Fibroblast of gingiva (primary cell): ENCODE measurements around the gene POLD4.

ENCODE experiments used
- DNase-seq: peaks from one replicate; pipeline ENCODE4 v3.0.0-alpha.2; 2011; ENCODE audit warnings: low read depth

POLD4 gene

DNA sequence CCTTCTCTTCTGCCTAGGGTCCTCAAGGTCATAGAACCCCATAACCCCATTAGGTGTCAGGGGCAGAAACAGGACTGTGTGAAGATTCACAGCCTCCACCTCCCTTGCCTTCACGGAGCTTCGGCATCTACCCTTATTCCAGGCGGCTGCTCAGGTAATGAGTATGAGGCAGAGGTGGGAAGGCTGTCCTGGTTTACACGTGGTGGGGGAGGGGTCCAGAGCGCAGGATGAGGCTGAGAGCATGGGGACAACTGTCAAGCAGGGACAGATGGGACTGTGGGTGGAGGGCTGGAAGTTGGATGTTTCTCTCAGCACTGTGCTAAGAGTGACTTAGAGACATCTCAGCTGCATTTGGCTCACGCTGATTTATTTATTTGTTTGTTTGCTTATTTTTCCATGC lies 34.2 kb upstream of the POLD4 start:
- DNase-seq, result no peak

GRCh38 chr11:67387069-67387468 lies 33.7 kb upstream of the POLD4 start:
- DNase-seq, result no peak

- peak; percentile 59 for DNase-seq
These were observed 31.6 kb upstream of the POLD4 start for GRCh38 chr11:67384851-67385366.

GRCh38 chr11:67382276-67383136 lies 29.2 kb upstream of the POLD4 start:
- DNase-seq, result peak; percentile 58

DNA sequence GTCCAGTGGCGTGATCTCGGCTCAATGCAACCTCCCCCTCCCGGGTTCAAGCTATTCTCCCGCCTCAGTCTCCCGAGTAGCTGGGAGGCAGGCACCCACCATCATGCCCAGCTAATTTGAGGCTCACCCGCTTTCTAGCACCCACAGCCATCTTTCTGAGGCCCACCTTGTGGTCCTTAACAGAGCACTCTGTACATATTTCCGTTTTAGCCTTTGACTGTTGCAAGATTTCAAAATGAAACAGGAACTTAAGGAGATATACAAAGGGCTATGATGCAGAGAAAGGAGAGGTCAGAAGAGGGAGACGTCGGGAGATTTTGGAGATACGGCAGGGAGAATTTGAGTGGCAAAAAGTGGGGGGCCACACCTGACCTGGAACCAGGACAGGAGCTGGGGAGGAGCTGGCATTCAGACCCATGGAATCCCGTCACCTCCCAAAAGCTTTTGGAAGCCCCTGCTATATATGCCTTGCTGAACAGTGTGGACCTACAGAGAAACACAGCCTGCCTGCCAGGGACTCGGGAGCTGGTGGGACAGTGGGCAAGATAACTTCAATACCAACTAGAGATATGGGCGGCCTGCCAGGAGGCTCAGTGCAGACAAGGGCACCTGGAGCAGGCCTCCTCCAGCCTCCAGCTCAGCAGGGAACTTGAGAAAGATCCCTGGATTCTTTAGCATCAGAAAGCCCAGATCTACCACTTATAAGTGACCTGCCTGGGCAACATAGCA lies 28.1 kb upstream of the POLD4 start:
- DNase-seq, result no peak

DNA sequence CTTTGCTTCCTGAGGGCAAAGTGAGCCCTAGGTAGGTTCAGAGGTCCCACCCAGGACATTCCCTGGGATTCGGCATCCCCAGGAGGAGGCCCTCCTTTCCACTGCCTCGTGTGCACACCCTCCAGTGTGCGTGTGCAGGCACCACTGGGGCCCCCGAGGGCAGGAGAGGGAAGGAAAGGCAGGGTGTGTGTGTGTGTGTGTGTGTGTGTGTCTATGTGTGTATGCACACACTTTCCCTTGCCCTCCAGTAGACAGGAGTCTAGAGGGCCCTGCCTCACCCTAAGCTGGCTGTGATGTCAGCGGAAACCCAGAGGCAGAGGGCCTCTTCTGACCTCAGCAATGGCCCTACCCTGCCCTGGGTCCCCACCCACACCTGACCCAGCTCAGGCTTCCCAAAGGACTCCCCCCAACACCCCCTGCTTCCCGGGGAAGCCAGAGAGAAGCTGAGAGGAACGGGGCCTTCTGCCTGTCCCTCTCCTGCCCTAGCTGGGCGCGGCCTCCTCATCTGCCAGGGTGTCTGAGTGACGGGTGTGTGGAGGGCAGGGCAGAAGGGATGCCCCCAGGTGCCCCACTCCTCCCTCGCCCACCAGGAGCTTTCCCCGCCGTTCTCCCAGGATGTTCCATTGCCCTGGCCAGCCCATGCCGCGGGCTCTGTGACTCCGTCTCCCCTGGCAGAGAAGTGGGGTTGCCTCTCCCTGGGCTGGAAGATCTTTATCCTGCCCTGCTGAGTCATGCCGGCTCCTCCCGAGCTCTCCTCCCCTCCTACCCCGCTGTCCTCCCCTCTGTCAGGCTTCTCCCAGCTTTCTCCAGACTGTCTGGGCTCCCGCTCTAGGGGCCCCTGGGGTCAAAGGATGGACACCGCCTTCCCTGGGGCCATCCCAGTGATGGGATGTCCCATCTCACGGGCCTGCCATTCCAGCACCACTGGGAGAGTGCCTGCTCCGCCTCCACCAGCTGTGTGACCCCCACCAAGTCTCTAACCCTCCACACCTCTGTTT lies 26.0 kb upstream of the POLD4 start:
- DNase-seq, result peak; percentile 50

DNA sequence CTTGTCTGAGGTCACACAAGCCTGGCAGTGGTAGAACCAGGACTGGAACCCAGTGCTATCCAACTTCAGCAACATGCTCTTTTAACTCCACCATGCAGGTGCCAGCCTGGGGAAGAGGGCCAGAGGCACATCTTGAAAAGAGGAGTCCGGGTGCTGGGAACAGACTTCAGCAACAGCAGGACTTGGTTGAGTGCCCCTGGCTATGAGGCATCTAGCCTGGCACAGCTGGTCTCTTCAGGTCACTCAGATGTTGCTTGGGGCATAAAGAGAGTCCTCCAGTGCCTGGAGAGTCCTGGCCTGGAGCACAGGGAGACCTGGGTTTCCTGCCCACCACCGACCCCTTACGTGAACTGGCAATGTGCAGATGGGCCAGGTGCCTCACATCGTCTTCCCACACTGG lies 25.2 kb upstream of the POLD4 start:
- no peak for DNase-seq

- no peak for DNase-seq
These were observed 23.8 kb upstream of the POLD4 start for GRCh38 chr11:67376873-67377808.

GRCh38 chr11:67376063-67376820 lies 22.9 kb upstream of the POLD4 start:
- DNase-seq, result no peak

GRCh38 chr11:67375320-67376055 lies 22.1 kb upstream of the POLD4 start:
- DNase-seq, result no peak

GRCh38 chr11:67374571-67375281 lies 21.4 kb upstream of the POLD4 start:
- DNase-seq, result no peak

- DNase-seq, result peak; percentile 99
These were observed 20.6 kb upstream of the POLD4 start for GRCh38 chr11:67373648-67374570.

DNA sequence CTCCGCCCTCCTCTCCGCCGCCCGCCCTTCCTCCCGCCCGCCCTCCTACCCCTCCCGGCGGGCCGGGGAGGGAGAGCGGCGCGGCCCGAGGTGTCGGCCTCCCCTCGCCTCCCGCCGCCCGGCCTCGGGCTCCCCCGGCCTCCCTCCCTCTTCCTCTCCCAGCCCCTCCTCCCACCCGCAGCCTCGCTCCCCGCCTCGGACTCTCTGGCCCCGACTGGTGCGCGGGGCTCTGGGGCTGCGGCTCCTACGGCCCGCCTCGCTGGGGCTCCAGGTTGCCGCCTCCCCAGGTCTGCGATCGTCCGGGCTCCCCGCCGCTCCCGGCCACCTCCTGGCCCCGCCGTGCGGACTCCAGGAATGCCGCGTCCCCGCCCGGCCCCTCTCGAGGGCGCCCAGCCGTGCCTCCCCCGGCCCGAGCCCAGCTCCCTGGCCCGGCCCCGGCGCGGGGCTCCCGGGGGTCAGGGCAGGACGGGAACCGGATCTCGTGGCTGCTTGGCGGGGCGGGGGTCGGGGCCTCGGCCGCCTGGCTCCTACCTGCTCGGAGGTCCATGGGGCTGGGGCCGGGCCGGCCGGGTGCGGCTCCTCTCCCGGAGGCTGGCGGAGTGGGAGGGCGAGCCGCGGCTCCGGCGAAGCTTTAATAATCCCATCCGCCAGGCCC lies 19.8 kb upstream of the POLD4 start, which contains the start of gene CLCF1:
Gene CLCF1 (minus strand): TSS at position 606 of the 655 bp plus-strand sequence. CDS start 59 bp downstream, at position 547.
- peak; percentile 77 for DNase-seq

DNA sequence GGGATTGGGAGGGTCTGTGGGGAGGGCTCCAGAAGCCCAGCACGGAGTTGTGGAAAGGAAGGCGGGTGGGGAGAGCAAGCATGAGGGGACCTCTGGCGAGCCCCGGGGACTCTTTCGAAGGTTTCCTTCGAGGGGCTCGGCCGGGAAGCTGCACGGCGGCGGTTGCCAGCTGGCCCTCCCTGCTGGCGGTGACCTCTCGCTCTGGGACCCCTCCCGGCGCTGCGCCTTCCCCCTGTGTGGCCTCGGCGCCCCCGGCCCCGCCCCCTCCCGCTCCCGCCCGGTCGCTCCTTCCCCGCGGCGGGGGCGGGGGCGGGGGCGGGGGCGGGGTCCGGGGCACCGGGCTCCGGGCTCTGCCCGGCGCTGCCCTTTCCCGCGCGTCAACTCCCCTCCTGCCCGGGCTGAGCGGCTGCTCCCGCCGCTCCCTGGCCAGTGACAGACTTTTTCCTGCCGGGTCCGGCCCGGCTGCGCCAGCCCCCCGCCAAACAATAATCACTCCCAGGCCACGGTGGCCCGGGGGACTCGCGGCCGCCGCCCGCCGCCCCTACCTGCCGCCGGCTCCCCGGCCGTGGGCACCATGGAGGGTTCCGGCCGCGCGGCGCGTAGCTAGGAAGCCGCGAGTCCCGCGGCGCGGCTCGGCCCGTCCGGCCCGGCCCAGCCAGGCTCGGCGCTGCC lies 19.1 kb upstream of the POLD4 start:
- no peak for DNase-seq

DNA sequence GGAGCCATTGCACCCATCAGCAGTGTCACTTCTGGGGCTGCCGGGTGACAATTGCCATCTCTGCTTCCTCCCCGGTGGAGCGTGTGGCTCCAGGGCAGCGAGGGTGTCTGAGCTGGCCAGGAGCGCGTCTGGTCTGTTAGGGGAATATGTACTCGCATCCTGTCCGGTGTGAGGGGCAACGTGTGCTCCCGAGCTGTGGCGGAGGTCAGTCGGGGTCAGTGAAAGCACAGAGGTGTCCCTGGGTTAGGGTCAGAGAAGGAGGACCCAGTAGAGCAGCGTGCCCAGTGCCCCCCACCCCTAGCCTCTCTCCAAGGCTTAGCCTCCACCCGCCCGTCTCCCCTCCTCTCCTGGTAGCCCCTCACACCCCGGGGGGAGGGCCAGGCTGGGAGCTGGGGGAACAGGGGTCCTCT lies 18.6 kb upstream of the POLD4 start:
- no peak for DNase-seq
